ENCODE measurements around the gene RAET1G. TPM values are rescaled to one million over a fixed set of nuclear protein-coding genes. Genes with fewer than 3 reads are reported as not detected.
"Not testable (repeated sequence)": the region's sequence is repeated elsewhere in the genome, so short reads cannot be mapped to it uniquely, and the experiment has no call there.

The RAET1G gene
- total RNA-seq, 1 donor from 2014 or later, result 3.8 TPM

- H3K36me3 Mint-ChIP-seq (ENCODE audit: low read depth, unreplicated experiment), result no peaks in the 10 kb centered on the region
- H3K27ac Mint-ChIP-seq (ENCODE audit: unreplicated experiment), result no peak overlapping the region
- TF ChIP-seq, protein P1, sequence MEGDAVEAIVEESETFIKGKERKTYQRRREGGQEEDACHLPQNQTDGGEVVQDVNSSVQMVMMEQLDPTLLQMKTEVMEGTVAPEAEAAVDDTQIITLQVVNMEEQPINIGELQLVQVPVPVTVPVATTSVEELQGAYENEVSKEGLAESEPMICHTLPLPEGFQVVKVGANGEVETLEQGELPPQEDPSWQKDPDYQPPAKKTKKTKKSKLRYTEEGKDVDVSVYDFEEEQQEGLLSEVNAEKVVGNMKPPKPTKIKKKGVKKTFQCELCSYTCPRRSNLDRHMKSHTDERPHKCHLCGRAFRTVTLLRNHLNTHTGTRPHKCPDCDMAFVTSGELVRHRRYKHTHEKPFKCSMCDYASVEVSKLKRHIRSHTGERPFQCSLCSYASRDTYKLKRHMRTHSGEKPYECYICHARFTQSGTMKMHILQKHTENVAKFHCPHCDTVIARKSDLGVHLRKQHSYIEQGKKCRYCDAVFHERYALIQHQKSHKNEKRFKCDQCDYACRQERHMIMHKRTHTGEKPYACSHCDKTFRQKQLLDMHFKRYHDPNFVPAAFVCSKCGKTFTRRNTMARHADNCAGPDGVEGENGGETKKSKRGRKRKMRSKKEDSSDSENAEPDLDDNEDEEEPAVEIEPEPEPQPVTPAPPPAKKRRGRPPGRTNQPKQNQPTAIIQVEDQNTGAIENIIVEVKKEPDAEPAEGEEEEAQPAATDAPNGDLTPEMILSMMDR (IDR thresholded peaks at IDR 0.05; ENCODE audit: unreplicated experiment), result no peak
- H3K27me3 Mint-ChIP-seq (ENCODE audit: unreplicated experiment), result peaks cover 34% of the 10 kb centered on the region
- H3K4me1 Mint-ChIP-seq (ENCODE audit: unreplicated experiment), result peaks cover 14% of the 10 kb centered on the region
- H3K4me3 Mint-ChIP-seq (ENCODE audit: unreplicated experiment), result peak overlapping the region; percentile 37
- no peaks in the 10 kb centered on the region for H3K9me3 Mint-ChIP-seq (ENCODE audit: unreplicated experiment)
- no peak for DNase-seq (ENCODE audit: low spot score)
These were observed 17.7 kb upstream of the RAET1G start for GRCh38 chr6:149940672-149940982.

DNA sequence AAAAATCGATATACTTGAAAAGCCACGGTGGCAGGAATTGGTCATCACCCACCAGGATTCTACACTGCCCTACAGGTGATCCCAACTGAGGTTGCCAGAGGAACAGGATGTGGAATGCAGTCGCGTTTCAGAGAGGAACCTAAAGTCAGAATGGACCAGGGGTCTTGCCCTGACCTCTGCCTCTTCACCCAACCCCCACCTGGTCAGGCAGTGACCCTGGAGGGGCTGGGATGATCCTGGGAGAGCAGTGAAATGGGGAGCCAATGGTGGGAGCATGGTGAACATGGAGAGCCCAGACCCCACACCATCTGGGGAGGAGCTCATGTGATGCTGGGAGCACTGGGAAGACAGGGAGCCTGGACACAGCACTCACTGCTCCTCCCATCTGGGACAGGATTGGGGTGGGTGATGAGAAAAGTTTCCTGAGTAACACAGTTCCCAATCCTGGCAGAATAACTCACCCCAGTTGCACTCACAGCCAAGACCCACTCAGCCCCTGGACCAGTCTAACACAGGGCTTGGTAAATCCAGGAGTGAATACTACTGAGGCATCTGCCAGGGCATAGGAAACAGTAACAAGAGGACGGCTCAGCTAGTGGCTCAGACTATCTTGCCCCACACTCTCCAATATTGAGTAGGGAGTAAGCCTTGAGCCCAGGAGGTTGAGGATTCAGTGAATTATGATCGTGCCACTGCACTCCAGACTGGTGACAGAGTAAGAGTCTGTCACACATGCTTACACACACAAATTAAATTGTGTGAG, 17.2 kb upstream of the RAET1G start:
- H3K4me1 Mint-ChIP-seq (ENCODE audit: unreplicated experiment), result peaks cover 14% of the 10 kb centered on the region
- peaks cover 38% of the 10 kb centered on the region for H3K27me3 Mint-ChIP-seq (ENCODE audit: unreplicated experiment)
- H3K9me3 Mint-ChIP-seq (ENCODE audit: unreplicated experiment), result no peaks in the 10 kb centered on the region
- H3K27ac Mint-ChIP-seq (ENCODE audit: unreplicated experiment), result no peak overlapping the region
- DNase-seq (ENCODE audit: low spot score), result no peak
- H3K4me3 Mint-ChIP-seq (ENCODE audit: unreplicated experiment), result peak overlapping the region; percentile 37
- TF ChIP-seq, protein P1 (IDR thresholded peaks at IDR 0.05; ENCODE audit: unreplicated experiment), result no peak
- no peaks in the 10 kb centered on the region for H3K36me3 Mint-ChIP-seq (ENCODE audit: low read depth, unreplicated experiment)

DNA sequence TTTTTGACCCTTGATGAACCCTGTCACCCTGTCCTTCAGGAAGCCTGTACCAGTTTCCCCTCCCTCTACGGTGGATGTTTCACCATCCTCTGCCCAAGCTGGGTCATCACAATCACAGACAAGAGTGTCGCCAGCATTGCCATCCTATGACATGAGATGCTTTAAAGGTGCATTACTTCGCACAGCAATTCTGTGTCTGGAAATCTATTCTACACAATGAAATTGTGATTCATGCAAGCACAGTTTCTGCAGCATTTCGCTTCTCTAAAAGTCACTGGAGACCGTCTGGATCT, 16.4 kb upstream of the RAET1G start:
- TF ChIP-seq, protein P1 (IDR thresholded peaks at IDR 0.05; ENCODE audit: unreplicated experiment), result no peak
- H3K27ac Mint-ChIP-seq (ENCODE audit: unreplicated experiment), result peak overlapping the region; percentile 16
- H3K9me3 Mint-ChIP-seq (ENCODE audit: unreplicated experiment), result no peaks in the 10 kb centered on the region
- peaks cover 14% of the 10 kb centered on the region for H3K4me1 Mint-ChIP-seq (ENCODE audit: unreplicated experiment)
- no peak for DNase-seq (ENCODE audit: low spot score)
- H3K36me3 Mint-ChIP-seq (ENCODE audit: low read depth, unreplicated experiment), result no peaks in the 10 kb centered on the region
- H3K27me3 Mint-ChIP-seq (ENCODE audit: unreplicated experiment), result peaks cover 43% of the 10 kb centered on the region
- peak overlapping the region; percentile 86 for H3K4me3 Mint-ChIP-seq (ENCODE audit: unreplicated experiment)

DNA sequence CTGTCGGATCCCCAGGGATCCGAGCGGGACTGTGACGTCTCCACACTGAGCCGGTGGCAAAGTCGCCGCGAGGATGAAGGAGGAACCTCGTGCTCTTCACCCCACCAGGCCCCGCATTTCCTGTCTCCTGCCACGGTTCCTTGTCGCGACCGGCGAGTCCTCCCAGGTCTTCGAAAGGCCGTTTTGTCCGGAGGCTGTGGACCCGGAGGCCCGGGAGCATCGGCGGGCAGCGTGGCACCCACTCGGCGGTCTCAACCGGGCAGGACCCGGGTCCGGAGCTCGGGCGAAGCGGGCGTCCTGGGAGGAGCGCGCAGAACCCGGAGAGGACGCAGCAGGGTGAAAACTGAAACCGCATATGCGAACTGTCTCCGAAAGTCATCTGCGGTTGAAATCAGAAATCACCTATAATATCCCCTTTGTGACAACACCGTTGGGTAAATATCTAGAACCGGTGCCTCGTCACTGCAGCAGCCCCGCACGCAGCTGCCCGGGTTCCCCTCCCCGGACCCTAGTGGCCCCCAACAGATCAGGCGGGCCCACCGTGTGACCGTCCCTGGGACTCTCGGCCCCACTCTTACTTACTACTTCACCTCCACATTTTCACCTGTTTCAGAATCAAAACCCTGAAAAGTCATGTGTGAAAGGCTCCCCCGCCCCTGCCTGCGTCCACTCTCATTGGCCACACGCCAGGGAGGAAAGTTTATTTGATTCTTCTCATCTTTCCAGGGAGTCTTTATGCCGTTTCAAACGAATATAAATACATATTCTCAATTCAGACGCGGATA, 15.8 kb upstream of the RAET1G start:
- Mint-ChIP-seq H3K27ac (ENCODE audit: unreplicated experiment) (peak overlapping the region; percentile 16), H3K27me3 (ENCODE audit: unreplicated experiment) (peaks cover 43% of the 10 kb centered on the region), H3K9me3 (ENCODE audit: unreplicated experiment) (no peaks in the 10 kb centered on the region), H3K36me3 (ENCODE audit: low read depth, unreplicated experiment) (no peaks in the 10 kb centered on the region), H3K4me1 (ENCODE audit: unreplicated experiment) (peaks cover 14% of the 10 kb centered on the region), H3K4me3 (ENCODE audit: unreplicated experiment) (peak overlapping the region; percentile 86)
- TF ChIP-seq, protein P1 (IDR thresholded peaks at IDR 0.05; ENCODE audit: unreplicated experiment), result no peak
- DNase-seq (ENCODE audit: low spot score), result no peak

GRCh38 chr6:149938013-149938570, 15.2 kb upstream of the RAET1G start:
- H3K9me3 Mint-ChIP-seq (ENCODE audit: unreplicated experiment); DNase-seq (ENCODE audit: low spot score); H3K27ac Mint-ChIP-seq (ENCODE audit: unreplicated experiment); H3K4me3 Mint-ChIP-seq (ENCODE audit: unreplicated experiment); H3K36me3 Mint-ChIP-seq (ENCODE audit: low read depth, unreplicated experiment): not testable (repeated sequence)
- Mint-ChIP-seq H3K27me3 (ENCODE audit: unreplicated experiment) (peaks cover 43% of the 10 kb centered on the region), H3K4me1 (ENCODE audit: unreplicated experiment) (peaks cover 16% of the 10 kb centered on the region)
